Activated T-cell treated with anti-CD3 and anti-CD28 coated beads, Interleukin-2, amount 50 U/mL, for 72 hours (primary cell): ENCODE measurements around the gene CHST11. TPM values are rescaled to one million over a fixed set of nuclear protein-coding genes. Genes with fewer than 3 reads are reported as not detected.
"Not testable (repeated sequence)": the region's sequence is repeated elsewhere in the genome, so short reads cannot be mapped to it uniquely, and the experiment has no call there.

ENCODE experiments used
- ATAC-seq, 2 donors: fragments of 150-1000 bp; cut with Tn5 transposase; replicated peaks in 1 of 2; 2 replicates each; pipeline ENCODE4 v1.10.0; 2021; ENCODE audit warnings: moderate library complexity in 2 of 2, mild to moderate bottlenecking in 1 of 2
- DNase-seq, 2 donors: peaks; one replicate each; pipeline ENCODE4 v3.0.0; 2021 to 2022; ENCODE audit warnings: mixed read lengths in 1 of 2
- H3K27ac Mint-ChIP-seq: one replicate; pipeline ENCODE4 v1.8.0; 2022; ENCODE audit warnings: mild to moderate bottlenecking, moderate library complexity, mixed read lengths
- H3K27me3 Mint-ChIP-seq: one replicate; pipeline ENCODE4 v1.8.0; 2022; ENCODE audit warnings: low read depth, mixed read lengths
- H3K36me3 Mint-ChIP-seq, 2 donors: one replicate each; pipeline ENCODE4 v1.8.0; 2022; ENCODE audit warnings: mixed read lengths in 2 of 2, mild to moderate bottlenecking in 1 of 2; ENCODE audit not compliant: insufficient read depth in 2 of 2
- H3K4me1 Mint-ChIP-seq: one replicate; pipeline ENCODE4 v1.8.0; 2022; ENCODE audit warnings: low read depth, mixed read lengths
- H3K4me3 Mint-ChIP-seq, 2 donors: one replicate each; pipeline ENCODE4 v1.8.0; 2022; ENCODE audit warnings: mild to moderate bottlenecking in 2 of 2, mixed read lengths in 2 of 2, moderate library complexity in 2 of 2
- H3K9me3 Mint-ChIP-seq, 2 donors: one replicate each; pipeline ENCODE4 v1.8.0; 2022; ENCODE audit warnings: mixed read lengths in 2 of 2
- total RNA-seq, 2 donors: library from RNA; stranded (reverse); gene quantifications; one replicate each; pipeline ENCODE4 v1.2.3, GENCODE V29; 2022

Gene CHST11
- total RNA-seq, 2 donors from 2014 or later, result 47.2 to 57.7 TPM

DNA sequence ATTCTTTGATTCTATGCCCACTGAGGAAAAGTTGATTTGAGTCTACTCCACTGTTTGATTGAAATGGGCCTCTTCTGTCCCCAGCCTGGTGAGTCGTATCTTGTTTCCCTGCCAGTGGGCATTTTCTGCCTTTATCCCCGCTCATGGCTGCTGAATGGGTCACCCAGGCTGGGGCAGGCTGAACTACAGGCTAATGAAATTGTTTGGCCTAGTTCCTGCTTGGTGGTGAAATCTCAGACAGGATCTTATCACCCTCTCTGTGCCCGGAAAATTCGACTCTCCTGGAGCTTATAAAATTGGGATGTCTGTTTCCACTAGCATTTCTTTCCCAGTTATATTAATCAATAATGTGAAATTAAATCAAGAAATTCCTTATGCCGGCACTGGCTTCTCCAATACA is 65.0 kb downstream of the CHST11 start:
- Mint-ChIP-seq H3K36me3 (peaks cover 2 to 3% of the 10 kb centered on the region in 2 donors), H3K9me3 (peaks cover 0 to 3% of the 10 kb centered on the region in 2 donors), H3K27me3 (no peaks in the 10 kb centered on the region), H3K4me3 (no peak overlapping the region), H3K27ac (no peak overlapping the region), H3K4me1 (peaks cover 69% of the 10 kb centered on the region)
- ATAC-seq (no peak), DNase-seq (no peak)

GRCh38 chr12:104522985-104523722 is 66.4 kb downstream of the CHST11 start:
- peaks cover 0 to 3% of the 10 kb centered on the region in 2 donors for H3K9me3 Mint-ChIP-seq
- no peak overlapping the region for H3K4me3 Mint-ChIP-seq
- H3K4me1 Mint-ChIP-seq, result peaks cover 69% of the 10 kb centered on the region
- H3K27me3 Mint-ChIP-seq, result no peaks in the 10 kb centered on the region
- H3K27ac Mint-ChIP-seq, result no peak overlapping the region
- ATAC-seq (no peak), DNase-seq (no peak)
- peaks cover 2 to 6% of the 10 kb centered on the region in 2 donors for H3K36me3 Mint-ChIP-seq

- Mint-ChIP-seq H3K27me3 (no peaks in the 10 kb centered on the region), H3K9me3 (peaks cover 0 to 3% of the 10 kb centered on the region in 2 donors), H3K4me1 (peaks cover 58% of the 10 kb centered on the region), H3K4me3 (peak overlapping the region in 1 of 2 donors; percentile 40), H3K36me3 (peaks cover 2 to 6% of the 10 kb centered on the region in 2 donors), H3K27ac (peak overlapping the region; percentile 30)
- no peak for ATAC-seq
- DNase-seq, result no peak
Measured at GRCh38 chr12:104524034-104524832, 67.5 kb downstream of the CHST11 start.

GRCh38 chr12:104526320-104526719 is 69.6 kb downstream of the CHST11 start:
- Mint-ChIP-seq H3K4me3 (no peak overlapping the region), H3K36me3 (peaks cover 2 to 5% of the 10 kb centered on the region in 2 donors), H3K27ac (no peak overlapping the region), H3K9me3 (peaks cover 0 to 3% of the 10 kb centered on the region in 2 donors), H3K4me1 (peaks cover 54% of the 10 kb centered on the region), H3K27me3 (no peaks in the 10 kb centered on the region)
- DNase-seq, result no peak
- ATAC-seq, result no peak

DNA sequence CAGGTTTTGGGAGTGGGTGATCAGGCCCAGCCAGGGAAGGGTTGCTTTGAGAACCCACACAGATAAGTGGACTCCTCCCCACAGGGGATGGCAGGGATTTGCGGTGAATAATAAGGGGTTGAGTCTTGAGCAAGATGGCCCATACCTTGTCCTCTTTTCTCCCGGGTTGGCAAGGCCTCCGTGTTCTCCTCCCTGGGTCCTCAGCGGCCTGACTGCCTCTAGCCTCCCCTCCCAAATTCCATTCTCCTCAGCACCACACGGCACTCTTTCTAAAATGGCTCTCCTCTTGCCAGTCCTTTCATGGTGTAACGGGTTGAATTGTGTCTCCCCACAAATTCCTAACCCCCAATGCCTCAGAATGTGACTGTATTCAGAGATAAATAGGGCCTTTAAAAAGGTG is 70.0 kb downstream of the CHST11 start:
- H3K4me3 Mint-ChIP-seq, result no peak overlapping the region
- no peak for ATAC-seq
- H3K4me1 Mint-ChIP-seq, result peaks cover 54% of the 10 kb centered on the region
- no peak overlapping the region for H3K27ac Mint-ChIP-seq
- peaks cover 2 to 4% of the 10 kb centered on the region in 2 donors for H3K36me3 Mint-ChIP-seq
- H3K9me3 Mint-ChIP-seq, result peaks cover 0 to 3% of the 10 kb centered on the region in 2 donors
- H3K27me3 Mint-ChIP-seq, result no peaks in the 10 kb centered on the region
- no peak for DNase-seq

GRCh38 chr12:104527653-104528052 is 70.9 kb downstream of the CHST11 start:
- H3K27ac Mint-ChIP-seq, H3K9me3 Mint-ChIP-seq, ATAC-seq, H3K36me3 Mint-ChIP-seq, DNase-seq, H3K4me3 Mint-ChIP-seq, H3K27me3 Mint-ChIP-seq: not testable (repeated sequence)
- H3K4me1 Mint-ChIP-seq, result peaks cover 58% of the 10 kb centered on the region

DNA sequence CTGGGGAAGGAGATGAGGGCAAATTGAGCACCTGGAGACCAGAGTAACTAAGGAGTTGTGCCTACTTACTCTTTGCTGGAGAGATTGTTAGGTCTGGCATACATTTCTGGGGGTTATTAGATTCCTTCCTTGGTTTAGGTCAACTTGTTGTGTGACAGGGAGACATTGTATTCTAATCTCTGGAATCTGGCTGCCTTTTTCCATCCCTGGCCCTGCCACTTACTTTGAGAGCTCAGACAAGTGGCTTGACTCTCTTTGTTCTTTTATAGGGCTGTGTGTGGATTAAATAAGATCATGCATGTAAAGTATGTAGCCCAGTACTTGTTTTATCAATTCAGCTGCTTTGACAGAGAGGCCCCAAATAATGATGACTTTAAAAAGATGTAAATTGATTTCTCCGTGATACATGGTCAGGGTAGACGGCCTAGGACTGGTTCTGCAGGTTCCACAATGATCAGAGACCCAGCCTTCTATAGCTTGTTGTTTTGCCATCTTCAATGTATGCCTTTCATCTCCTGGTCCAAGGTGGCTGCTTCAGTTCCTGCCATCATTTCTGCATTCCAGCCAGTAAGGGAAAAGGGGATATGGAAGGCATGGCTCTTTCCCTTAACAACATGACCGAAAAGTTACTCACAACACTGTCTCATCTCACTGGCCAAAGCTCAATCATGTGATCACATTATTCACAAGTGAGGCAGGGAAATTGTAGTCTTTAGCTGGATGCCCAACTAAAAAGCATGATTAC is 72.6 kb downstream of the CHST11 start:
- H3K4me1 Mint-ChIP-seq, result peaks cover 56% of the 10 kb centered on the region
- H3K36me3 Mint-ChIP-seq, result peaks cover 2 to 4% of the 10 kb centered on the region in 2 donors
- DNase-seq, result no peak
- ATAC-seq, result no peak
- H3K9me3 Mint-ChIP-seq, result peaks cover 0 to 2% of the 10 kb centered on the region in 2 donors
- no peak overlapping the region for H3K4me3 Mint-ChIP-seq
- H3K27ac Mint-ChIP-seq, result no peak overlapping the region
- no peaks in the 10 kb centered on the region for H3K27me3 Mint-ChIP-seq

GRCh38 chr12:104532636-104533035 is 75.9 kb downstream of the CHST11 start:
- Mint-ChIP-seq H3K4me1 (peaks cover 44% of the 10 kb centered on the region), H3K9me3 (no peaks in the 10 kb centered on the region), H3K4me3 (no peak overlapping the region), H3K36me3 (peaks cover under 1 to 2% of the 10 kb centered on the region in 2 donors), H3K27ac (no peak overlapping the region), H3K27me3 (no peaks in the 10 kb centered on the region)
- no peak for DNase-seq
- no peak for ATAC-seq

DNA sequence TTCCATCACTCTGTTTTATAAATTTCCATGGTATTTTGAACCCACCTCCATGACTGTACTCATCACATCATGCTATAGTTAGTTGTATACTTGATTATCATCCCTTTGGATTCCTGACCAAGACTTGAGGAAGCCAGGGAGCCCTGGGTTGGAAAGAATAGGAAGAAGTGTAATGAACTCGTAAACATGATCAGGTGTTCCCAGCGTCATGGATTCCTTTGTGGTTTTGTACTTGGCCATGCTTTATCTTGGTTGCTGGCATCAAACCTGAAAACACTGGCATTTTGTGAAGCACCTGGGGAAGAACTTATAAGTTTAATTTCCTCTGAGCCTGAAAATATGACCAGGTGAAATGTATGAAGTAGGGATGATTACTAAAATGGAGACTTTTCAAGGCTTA is 76.4 kb downstream of the CHST11 start:
- H3K4me3 Mint-ChIP-seq, result no peak overlapping the region
- ATAC-seq, result no peak
- H3K27ac Mint-ChIP-seq, result no peak overlapping the region
- peaks cover 0 to 2% of the 10 kb centered on the region in 2 donors for H3K36me3 Mint-ChIP-seq
- H3K27me3 Mint-ChIP-seq, result no peaks in the 10 kb centered on the region
- no peak for DNase-seq
- H3K4me1 Mint-ChIP-seq, result peaks cover 45% of the 10 kb centered on the region
- no peaks in the 10 kb centered on the region for H3K9me3 Mint-ChIP-seq

DNA sequence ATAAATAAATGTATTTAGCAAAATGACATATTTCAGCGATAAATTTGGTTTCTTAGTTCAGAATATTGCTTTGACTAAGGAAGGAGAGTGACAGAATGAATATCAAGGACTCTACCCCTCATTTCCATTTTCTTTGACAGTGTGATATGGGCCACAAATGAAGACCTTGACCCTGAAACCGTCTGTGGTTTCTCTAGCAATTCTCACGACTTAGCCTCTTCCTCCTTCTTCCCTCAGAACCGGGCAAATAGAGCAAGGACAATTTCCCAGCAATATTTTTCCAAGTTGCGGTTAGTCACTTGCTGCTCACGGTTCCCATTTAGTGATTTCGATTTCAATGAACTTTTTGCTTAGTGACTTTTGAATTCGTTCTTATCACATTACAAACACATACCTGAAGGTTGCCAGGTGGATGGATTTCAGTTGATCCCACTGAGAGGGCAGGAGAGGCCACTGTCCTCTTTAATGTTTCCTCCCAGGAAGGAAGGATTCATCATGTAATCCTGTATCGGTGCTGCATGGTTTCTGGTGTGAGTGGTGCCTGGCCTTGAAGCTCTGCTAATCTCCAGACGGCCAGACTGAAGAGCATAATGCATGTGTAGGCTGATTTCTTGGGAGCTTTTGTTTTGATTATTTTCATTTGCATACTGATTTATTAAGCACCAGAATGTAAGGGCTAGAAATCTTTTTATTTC is 77.6 kb downstream of the CHST11 start:
- ATAC-seq, result no peak
- Mint-ChIP-seq H3K27ac (peak overlapping the region; percentile 44), H3K27me3 (no peaks in the 10 kb centered on the region), H3K4me1 (peaks cover 45% of the 10 kb centered on the region), H3K9me3 (no peaks in the 10 kb centered on the region), H3K4me3 (peak overlapping the region in 1 of 2 donors; percentile 55), H3K36me3 (peaks cover 0 to 2% of the 10 kb centered on the region in 2 donors)
- DNase-seq, result no peak

DNA sequence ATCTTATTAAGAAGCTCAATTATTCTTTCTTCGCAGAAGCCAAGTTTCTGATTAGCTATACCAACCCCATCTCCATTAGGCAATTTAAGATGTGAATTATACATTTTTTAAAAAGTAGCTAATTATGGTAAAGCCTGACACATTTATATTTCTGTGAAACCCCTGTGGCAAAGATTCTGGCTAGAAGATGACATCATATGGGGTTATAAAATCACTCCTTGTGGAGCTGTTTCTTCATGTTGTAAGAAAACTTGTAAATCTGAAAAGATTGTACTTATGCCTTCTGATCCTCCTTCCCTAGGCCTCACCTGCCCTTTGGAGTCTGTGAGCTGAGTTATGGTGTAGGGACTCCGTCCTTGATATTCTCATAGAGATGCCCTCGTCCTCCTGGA is 78.1 kb downstream of the CHST11 start:
- Mint-ChIP-seq H3K27me3 (no peaks in the 10 kb centered on the region), H3K4me3 (peak overlapping the region in 1 of 2 donors; percentile 55), H3K4me1 (peaks cover 45% of the 10 kb centered on the region), H3K36me3 (peaks cover 0 to 2% of the 10 kb centered on the region in 2 donors), H3K9me3 (no peaks in the 10 kb centered on the region), H3K27ac (peak overlapping the region; percentile 14)
- DNase-seq, result no peak
- ATAC-seq, result peak in 1 of 2 donors; percentile 36

- DNase-seq (no peak), ATAC-seq (no peak)
- Mint-ChIP-seq H3K9me3 (no peaks in the 10 kb centered on the region), H3K4me1 (peaks cover 42% of the 10 kb centered on the region), H3K4me3 (no peak overlapping the region), H3K27ac (no peak overlapping the region), H3K36me3 (peaks cover 0 to 2% of the 10 kb centered on the region in 2 donors), H3K27me3 (no peaks in the 10 kb centered on the region)
Measured at GRCh38 chr12:104535369-104535768, 78.6 kb downstream of the CHST11 start.
